Stimulated activated CD8-positive, alpha-beta memory T cell treated with anti-CD3 and anti-CD28 coated beads, Interleukin-15, amount 100 ng/mL, for 4 hours (primary cell): Measurements from ENCODE around the gene SYNPO.

Experiments used
- DNase-seq, 2 donors: peaks; one replicate each; pipeline ENCODE4 v3.0.0-alpha.2; 2020; ENCODE audit warnings: low read depth in 2 of 2

Gene SYNPO

DNA sequence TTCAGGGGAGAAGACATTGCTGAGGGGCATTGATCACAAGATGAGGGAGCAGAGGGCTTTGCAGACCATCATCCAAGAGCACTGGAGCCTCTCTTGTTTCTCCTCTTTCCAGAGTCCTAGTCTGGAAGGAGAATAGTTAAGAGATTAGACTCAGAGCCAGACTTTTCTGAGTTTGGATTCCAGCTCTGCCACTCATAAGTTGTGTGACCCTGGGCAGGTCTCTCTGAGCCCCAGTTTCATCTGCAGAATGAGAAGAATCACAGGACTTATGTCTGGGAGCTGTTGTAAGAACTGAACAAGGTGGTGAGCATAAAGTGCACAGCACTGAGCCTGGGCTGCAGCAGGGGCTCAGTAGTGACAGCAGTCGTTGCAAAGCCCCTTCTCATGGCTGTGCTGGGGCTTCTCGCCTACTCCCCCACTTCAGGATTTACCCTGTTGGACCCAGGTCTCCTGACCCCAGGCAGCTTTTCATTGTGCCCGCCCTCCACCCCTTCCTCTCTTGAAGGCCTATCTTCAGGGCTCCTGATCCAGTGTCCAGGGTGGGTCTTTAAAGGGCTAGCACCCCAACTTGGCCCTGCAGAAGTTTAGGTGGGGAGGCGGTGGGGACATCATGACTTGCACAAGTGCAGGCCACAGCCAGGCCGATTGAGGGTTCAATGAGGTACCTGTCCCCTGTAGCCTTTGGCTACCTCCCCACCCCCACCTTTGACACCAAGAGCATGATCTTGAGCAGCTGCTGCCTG lies 1.5 kb downstream of the SYNPO start:
- DNase-seq: no peak

DNA sequence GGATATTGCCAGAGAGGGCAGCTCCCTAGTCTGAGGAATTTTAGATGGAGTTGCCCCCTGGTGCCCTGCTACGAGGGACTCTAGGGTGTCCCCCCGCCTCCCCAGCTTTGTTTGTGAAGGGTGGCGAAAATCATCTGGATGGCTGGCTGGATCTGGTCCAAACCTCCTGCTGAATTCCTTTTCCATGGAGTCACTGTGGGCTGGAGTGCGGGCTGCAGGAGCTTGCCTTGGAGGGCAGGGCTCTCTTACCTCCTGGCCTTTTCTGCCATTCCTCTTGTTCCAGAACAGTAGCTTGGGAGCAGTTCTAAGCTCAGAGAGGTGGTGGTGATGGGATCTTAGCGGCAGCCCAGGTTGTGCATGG lies 2.1 kb downstream of the SYNPO start:
- DNase-seq: no peak

DNA sequence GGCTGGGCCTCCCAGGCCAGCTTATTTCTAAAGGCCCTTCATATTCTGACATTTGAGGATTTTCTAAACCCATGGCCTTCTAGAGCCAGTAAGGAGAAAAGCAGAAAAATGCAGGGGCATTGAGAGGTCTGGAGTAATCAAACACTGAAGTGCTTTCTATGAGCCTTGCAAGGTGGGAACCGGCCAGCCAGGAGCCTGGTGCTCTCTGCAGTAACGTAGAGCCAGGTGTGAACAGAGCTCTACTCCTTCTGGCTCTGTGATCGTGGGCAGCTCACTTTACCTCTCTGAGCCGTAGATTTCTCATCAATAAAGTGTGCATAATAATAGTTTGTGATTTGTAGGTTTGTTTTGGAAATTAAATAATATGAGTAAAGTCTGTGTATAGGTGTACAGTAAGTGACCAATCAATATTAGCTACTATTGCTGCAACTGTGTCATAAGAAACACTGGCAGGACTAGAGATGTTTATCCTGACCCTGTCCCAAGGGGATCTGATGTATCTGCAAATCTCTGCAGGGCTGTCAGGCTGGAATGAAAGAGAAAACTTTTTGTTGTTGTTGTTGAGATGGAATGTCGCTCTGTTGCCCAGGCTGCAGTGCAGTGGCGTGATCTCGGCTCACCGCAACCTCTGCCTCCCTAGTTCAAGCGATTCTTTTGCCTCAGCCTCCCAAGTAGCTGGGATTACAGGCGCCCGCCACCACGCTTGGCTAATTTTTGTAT lies 2.7 kb downstream of the SYNPO start:
- no peak for DNase-seq

DNA sequence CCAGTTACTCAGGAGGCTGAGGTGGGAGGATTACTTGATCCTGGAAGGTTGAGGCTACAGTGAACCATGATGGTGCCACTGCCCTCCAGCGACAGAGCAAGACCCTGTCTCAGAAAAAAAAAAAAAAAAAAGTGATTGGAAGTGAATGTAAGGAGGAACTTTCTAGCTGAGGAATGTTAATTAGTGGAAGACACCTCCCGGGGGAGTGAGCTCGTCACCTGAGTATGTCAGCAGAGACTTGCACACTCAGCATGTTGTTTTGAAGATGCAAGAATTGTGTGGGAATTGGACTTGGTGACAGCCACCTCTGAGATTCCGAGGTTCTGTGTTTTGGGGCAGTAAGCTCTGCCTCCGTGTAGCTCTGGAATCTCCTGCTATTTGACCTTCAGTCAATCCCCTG lies 3.6 kb downstream of the SYNPO start:
- DNase-seq: no peak

DNA sequence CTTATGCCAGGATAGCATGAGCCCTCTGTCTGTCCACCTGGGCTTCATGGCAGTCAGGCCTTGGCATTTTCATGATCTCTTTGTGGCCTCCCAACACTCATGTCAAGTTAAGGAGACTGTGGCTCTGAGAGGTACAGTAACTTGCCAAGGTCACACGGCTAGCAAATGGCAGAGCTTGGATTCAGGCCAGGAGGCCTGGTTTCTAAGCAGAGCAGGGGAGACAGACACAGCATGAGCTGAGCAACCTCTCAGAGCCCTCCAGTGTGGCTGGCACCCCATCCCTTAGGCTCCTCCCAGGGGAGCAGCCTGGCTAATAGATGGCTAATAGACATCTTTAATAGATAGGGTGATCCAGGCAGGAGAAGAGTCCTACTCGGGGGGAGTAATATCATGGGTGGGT lies 4.1 kb downstream of the SYNPO start:
- no peak for DNase-seq

DNA sequence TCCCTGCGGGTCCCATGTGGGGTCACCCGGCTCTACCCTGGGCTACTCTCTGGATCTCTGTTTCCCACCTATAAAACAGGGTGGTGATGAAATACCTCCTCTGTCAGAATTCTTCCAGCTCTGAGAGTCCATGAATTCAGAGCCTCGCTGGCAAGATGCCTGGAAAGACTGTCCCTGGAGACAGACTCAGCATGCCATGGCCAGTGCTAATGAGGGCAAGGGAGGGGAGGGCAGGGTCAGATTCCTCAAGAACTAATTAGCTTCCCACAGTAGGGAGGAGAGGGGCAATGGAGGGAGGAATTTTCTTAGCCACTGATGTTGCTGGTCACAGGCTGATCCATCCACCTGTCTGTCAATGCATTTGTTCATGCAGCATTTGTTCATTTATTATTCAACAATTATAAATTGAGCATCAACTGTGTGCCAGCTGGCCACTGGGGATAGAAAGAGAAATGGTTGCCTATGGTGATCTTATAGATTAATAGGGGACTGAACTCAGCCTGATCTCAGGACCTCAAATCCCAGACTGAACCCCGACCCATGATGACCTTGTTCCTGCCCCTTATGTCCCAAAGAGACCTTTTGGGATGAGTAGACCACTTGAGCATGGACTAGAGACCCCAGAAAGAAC lies 4.7 kb downstream of the SYNPO start:
- no peak for DNase-seq

DNA sequence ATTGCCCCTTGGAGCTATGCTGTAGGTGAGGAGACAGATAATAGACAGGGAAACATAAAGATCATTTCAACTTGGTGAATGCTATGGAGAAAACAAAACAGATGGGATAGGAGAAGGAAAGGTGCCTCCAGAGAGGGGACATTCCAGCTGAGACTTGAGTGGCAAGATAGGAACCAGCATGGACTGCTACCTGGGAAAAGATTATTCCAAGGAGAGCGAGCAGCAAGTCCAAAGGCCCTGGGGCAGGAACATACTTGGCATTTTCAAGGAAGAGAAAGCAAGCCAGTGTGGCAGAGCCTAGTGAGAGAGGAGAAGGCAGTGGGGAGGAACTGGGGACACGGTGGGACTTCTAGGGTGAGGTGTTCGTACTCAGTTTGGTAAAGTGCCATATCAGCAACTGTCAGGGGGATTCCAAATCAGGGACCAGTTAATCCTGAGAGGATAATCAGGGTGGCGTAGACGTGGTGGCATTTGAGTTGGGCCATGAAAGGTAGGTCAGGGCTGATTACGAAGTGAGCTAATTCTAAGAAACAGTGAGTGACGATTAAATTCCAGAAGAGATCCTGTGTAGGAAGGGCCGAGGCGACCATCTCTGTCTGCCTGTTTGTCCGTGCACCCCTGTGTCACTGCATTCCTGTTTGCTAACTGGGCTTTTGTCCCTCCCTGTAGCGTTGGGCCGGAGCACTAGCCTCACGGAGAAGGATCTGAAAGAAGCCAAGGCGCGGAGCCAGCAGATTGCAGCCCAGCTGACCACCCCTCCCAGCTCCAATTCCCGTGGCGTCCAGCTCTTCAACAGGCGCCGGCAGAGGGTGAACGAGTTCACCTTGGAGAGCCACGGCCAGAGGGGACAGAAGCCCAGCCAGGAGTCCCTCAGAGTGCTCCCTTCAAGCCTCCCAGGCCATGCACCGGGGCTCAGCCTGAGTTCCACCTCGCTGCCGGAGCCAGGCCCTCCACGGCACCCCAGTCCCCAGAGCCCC lies 7.1 kb downstream of the SYNPO start:
- DNase-seq: no peak

DNA sequence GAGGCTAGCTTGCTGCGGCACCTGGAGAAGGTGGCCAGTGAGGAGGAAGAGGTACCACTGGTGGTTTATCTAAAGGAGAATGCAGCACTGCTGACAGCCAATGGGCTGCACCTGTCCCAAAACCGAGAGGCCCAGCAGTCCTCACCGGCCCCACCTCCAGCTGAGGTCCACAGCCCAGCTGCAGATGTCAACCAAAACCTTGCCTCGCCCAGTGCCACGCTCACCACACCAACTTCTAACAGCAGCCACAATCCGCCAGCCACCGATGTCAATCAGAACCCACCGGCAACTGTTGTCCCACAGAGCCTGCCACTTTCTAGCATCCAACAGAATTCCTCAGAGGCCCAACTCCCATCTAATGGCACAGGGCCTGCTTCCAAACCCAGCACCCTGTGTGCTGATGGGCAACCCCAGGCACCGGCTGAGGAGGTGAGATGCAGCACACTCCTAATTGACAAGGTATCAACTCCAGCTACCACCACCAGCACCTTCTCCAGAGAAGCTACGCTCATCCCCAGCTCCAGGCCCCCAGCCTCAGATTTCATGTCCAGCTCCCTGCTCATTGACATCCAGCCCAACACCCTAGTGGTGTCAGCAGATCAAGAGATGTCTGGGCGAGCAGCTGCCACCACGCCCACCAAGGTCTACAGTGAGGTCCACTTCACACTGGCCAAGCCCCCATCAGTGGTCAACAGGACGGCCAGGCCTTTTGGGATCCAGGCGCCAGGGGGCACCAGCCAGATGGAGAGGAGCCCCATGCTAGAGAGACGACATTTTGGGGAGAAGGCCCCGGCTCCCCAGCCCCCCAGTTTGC lies 8.0 kb downstream of the SYNPO start:
- DNase-seq: no peak

DNA sequence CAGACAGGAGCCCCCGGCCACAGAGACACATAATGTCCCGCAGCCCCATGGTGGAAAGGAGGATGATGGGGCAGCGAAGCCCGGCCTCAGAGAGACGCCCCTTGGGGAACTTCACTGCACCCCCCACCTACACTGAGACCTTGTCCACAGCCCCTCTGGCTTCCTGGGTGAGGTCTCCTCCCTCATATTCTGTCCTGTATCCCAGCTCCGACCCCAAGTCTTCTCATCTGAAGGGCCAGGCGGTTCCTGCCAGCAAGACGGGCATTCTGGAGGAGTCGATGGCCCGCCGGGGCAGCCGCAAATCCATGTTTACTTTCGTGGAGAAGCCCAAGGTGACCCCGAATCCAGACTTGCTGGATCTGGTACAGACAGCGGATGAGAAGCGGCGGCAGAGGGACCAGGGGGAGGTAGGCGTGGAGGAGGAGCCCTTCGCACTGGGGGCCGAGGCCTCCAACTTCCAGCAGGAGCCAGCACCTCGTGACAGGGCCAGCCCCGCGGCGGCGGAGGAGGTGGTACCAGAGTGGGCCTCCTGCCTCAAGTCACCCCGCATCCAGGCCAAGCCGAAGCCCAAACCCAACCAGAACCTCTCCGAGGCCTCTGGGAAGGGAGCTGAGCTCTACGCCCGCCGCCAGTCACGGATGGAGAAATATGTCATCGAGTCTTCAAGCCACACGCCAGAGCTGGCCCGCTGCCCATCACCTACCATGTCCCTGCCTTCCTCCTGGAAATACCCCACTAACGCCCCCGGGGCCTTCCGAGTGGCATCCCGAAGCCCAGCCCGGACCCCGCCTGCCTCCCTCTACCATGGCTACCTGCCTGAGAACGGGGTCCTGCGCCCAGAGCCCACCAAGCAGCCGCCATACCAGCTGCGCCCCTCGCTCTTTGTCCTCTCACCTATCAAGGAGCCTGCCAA lies 8.9 kb downstream of the SYNPO start:
- no peak for DNase-seq

DNA sequence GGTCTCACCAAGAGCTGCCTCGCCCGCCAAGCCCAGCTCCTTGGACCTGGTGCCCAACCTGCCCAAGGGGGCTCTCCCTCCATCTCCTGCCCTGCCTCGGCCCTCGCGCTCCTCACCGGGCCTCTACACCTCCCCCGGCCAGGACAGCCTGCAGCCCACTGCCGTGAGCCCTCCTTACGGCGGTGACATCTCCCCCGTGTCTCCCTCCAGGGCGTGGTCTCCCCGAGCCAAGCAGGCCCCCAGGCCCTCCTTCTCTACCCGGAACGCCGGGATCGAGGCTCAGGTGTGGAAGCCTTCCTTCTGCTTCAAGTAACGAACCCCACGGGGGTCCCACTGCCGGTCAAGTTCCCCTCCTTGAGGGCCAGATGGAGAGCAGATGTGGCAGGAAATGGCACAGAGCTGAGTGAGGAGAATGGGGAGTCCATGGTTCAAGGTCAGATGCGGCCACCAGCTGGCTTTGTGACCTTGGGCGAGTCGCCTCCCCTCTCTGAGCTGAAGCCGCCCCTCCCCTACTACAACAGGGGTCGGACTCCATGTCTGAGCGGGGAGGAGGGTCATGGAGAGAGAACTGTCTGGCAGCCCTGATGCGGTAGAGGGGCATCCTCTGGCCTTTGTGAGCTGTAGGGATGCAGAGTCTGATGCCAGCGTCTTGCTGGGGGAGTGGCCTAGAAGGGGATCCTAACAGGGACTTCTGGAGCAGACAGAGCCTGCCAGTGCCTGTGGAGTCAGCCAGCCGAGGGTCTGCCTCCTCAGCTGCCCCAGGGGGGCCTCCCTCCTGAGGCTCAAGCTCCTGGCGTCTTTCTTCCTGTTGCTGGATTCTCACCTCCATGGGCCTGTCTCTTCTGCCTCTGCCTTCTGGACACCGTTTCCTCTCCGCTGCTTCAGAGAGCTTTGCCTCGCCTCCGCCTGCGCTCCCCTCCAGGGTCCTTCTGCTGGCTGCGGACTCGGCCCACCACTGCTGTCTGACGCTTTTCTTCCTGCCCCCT lies 9.9 kb downstream of the SYNPO start:
- DNase-seq: no peak

DNA sequence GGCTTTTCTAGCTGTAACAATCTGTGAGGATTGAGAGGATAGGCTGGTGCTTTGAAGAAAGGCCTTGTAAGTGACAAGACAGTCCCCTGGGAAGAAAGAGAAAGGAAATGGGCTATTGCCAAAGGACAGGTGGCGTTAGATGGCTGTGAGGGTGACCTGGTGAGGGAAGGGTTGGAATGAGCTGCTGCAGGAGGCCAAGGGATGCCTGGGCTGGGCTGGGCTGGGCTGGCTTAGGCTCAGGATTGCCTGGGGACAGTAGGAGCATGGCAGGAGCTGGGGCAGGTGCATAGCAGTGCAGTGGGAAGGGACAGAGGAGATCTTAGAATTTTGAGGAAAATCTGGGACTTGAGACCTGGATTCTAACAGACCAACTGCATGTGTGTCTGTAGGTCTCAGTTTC lies 10.9 kb downstream of the SYNPO start:
- no peak for DNase-seq

DNA sequence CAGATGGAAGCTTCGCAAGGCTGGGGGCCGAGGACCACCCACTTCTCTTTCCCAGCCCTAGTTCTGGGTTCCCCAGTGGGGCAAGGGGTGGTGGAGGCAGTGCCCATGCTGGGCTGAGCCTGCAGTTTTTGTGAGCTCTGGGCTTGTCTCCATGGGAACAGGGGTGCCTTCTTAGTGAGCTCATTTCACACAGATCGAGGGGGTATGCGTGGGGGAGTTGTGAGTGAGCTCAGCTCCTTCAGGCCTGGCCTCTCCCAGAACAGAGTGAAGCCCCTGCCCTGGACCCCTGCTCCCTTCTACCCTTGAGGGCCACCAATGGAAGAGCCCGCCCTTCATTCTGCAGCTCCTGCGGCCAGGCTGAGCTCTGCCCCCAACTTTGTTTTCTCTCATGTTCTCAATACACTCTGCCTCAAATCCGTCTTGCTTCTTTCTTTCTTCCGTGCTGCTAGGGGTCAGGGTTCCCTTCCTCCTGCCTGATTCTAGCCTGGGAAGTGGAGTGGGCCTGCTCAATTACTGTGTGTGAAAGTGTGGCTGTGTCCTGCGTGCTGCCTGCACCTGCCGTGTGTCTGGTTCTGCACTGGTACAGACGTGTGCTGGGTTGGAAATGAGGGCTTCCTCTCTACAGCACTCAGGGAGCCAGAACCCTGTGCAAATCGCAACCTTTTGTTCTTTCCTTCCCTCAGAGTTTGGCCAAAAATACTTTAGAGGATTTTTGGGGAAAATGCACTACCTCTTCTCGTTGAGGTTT lies 11.6 kb downstream of the SYNPO start:
- DNase-seq: no peak

DNA sequence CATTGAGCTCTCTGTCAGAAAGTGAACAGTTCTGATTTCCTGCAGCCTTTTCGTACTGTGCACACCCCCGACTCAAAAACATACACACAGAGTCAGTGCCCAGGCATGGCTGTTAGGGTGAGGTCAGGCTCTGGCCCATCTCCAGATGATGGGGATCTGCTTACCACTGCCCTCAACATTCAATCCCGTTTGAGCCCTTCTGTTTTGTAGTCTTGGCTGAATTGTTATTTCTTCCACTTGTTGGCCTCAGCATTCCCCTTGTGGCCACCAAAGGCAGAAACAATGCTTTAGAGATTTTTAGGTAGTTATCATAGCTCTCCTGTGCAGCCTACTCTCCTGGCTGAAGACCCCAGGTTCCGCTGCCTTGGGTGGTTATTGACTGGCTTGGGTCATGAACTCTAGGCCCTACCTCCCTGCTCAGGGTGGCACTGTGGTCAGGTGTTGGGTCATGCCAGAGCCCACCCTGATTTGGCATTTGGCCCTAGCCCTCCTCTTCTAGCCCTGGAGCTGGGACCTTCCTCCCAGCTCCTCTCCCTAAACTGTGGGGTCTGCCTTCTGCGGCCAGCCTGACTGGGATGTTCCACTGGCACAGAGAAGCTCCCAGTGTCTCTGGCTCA lies 12.8 kb downstream of the SYNPO start:
- DNase-seq: no peak

DNA sequence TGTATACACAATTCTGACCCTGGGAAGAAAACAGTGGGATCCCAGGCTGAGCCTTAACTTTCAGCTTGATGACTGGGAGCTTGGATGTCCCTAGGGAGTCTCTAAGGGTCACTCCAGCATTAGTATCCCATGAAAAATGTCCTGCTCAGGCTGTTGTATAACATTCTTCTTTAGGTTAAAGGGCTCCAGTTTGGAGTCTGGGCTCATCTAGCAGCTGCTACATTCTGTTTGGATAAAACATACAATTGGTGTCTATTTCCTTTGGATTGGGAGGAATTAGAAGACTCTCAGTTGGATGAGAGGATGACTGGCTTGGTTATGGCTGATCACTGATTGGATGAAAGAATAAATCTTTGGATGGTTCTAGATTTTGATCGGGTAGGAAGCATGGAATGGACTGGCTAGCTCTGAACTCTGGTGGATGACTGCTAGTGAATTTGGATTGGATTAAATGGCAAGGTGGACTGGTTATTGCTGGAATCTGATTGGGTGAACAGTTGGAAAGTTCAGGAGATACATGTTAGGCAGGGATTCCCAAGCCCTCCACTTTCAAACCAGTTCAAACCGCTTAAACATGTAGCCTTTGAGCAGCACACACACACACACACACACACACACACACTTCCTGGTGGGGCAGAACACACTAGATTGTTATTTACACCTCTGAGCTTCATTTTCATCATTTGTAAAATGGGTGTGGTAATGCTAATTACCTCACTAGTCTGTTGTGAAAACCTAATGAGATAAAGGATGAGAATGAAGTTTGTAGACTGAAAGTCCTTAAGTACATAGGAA lies 13.5 kb downstream of the SYNPO start:
- no peak for DNase-seq

DNA sequence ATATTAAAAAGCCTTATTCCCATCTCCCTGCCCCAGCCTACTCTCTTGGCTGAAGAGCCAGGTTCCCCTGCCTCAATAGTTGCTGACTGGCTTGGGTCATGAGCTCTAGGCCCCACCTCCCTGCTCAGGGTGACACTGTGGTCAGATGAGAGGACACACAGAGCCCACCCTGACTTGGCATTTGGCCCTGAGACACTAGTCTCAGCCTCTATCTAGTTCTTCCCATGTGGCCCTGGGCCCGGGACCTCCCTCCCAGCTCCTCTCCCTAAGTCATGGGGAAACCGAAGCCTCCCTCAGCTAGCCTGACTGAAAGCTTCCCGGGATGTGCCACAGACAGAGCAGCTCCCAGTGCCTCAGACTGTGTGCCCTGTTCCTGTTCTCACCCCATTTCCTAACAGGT lies 14.8 kb downstream of the SYNPO start:
- no peak for DNase-seq

DNA sequence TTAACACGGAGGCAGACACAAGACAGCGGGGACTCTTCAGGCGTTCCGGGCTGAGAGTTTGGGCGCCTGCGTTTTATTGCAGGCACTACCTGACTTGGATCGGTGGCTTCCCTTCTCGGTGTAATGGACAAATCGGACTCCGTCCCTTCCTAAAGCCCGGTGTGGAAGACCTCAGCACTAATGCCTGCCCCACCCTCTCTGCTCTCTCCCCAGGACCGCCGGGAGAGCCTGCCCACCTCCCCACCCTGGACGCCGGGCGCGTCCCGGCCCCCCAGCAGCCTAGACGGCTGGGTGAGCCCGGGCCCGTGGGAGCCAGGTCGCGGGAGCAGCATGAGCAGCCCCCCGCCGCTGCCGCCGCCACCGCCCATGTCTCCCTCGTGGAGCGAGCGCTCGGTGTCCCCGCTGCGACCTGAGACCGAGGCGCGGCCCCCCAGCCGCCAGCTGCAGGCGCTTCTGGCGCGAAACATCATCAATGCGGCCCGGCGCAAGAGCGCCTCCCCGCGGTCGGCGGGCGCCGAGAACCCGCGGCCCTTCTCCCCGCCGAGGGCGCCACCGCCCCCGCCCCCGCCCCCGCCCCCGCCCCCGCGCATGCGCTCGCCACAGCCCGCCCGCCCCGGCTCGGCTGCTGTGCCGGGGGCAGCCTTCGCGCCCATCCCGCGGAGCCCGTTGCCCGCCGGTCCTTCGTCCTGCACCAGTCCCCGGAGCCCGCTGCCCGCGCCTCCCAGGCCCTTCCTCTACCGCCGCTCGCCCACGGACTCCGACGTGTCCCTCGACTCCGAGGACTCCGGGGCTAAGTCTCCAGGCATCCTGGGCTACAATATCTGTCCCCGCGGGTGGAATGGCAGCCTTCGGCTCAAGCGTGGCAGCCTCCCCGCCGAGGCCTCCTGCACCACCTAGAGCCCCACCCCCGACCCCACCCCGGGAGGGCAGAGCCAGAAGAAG lies 16.0 kb downstream of the SYNPO start:
- DNase-seq: peak; percentile 40 to 61
